Stimulated activated naive B cell treated with anti-CD40 and anti-IgM and Interleukin-4, amounts not matched to agents 10 μg/mL and 1 μg/mL and 100 μg/mL, for 72 hours (primary cell): ENCODE data around the gene HSD11B1.

Experiments
- ATAC-seq, 2 donors: fragments of 150-1000 bp; cut with Tn5 transposase; replicated peaks; 2 replicates each; pipeline ENCODE4 v1.10.0; 2021; ENCODE audit warnings: moderate library complexity in 1 of 2
- DNase-seq: peaks from one replicate; pipeline ENCODE4 v3.0.0; 2021
- H3K27ac Mint-ChIP-seq: one replicate; pipeline ENCODE4 v1.8.0; 2022; ENCODE audit warnings: mild to moderate bottlenecking, mixed read lengths
- H3K27me3 Mint-ChIP-seq, 2 donors: one replicate each; pipeline ENCODE4 v1.8.0; 2022; ENCODE audit warnings: mixed read lengths in 2 of 2
- H3K36me3 Mint-ChIP-seq, 2 donors: one replicate each; pipeline ENCODE4 v1.8.0; 2022; ENCODE audit warnings: mixed read lengths in 2 of 2, mild to moderate bottlenecking in 1 of 2
- H3K4me1 Mint-ChIP-seq, 2 donors: one replicate each; pipeline ENCODE4 v1.8.0; 2022; ENCODE audit warnings: mixed read lengths in 2 of 2, mild to moderate bottlenecking in 1 of 2
- H3K4me3 Mint-ChIP-seq, 2 donors: one replicate each; pipeline ENCODE4 v1.8.0; 2022; ENCODE audit warnings: mild to moderate bottlenecking in 2 of 2, mixed read lengths in 2 of 2, moderate library complexity in 1 of 2
- H3K9me3 Mint-ChIP-seq, 2 donors: one replicate each; pipeline ENCODE4 v1.8.0; 2022; ENCODE audit warnings: mixed read lengths in 2 of 2, mild to moderate bottlenecking in 1 of 2

The HSD11B1 gene

GRCh38 chr1:209783386-209783785, 78.7 kb downstream of the HSD11B1 start:
- no peak overlapping the region for H3K27ac Mint-ChIP-seq
- peaks cover 19 to 47% of the 10 kb centered on the region in 2 donors for H3K36me3 Mint-ChIP-seq
- DNase-seq = no peak
- ATAC-seq = no peak
- no peaks in the 10 kb centered on the region for H3K9me3 Mint-ChIP-seq
- peaks cover 4 to 5% of the 10 kb centered on the region in 2 donors for H3K27me3 Mint-ChIP-seq
- H3K4me1 Mint-ChIP-seq = peaks cover 28 to 45% of the 10 kb centered on the region in 2 donors
- H3K4me3 Mint-ChIP-seq = peak overlapping the region; percentile 88 to 97
